ENCODE data around the gene TBC1D5.
"Not testable (repeated sequence)": the region's sequence is repeated elsewhere in the genome, so short reads cannot be mapped to it uniquely, and the experiment has no call there.

Gene TBC1D5

GRCh38 chr3:17733215-17733614 lies 9.2 kb downstream of the TBC1D5 start:
- Histone ChIP-seq H3K9ac (ENCODE audit: low read length) (no peak overlapping the region), H3K36me3 (ENCODE audit: control insufficient read depth, insufficient read depth, low read length) (no peaks in the 10 kb centered on the region), H3K9me3 (ENCODE audit: control insufficient read depth, low read length) (no peaks in the 10 kb centered on the region), H3K4me1 (ENCODE audit: control insufficient read depth, insufficient read depth, low read length) (peaks cover 3% of the 10 kb centered on the region), H3K27me3 (ENCODE audit: control insufficient read depth, insufficient read depth, low read length) (no peaks in the 10 kb centered on the region), H3K4me3 (ENCODE audit: low read length) (no peak overlapping the region)

- H3K27me3 ChIP-seq (ENCODE audit: control insufficient read depth, insufficient read depth, low read length) = no peaks in the 10 kb centered on the region
- H3K4me1 ChIP-seq (ENCODE audit: control insufficient read depth, insufficient read depth, low read length) = peaks cover 3% of the 10 kb centered on the region
- H3K4me3 ChIP-seq (ENCODE audit: low read length) = no peak overlapping the region
- no peaks in the 10 kb centered on the region for H3K36me3 ChIP-seq (ENCODE audit: control insufficient read depth, insufficient read depth, low read length)
- no peaks in the 10 kb centered on the region for H3K9me3 ChIP-seq (ENCODE audit: control insufficient read depth, low read length)
- no peak overlapping the region for H3K9ac ChIP-seq (ENCODE audit: low read length)
Observed at GRCh38 chr3:17730318-17730967, 12.0 kb downstream of the TBC1D5 start.

GRCh38 chr3:17726313-17726712 lies 16.1 kb downstream of the TBC1D5 start:
- Histone ChIP-seq H3K4me3 (ENCODE audit: low read length) (no peak overlapping the region), H3K27me3 (ENCODE audit: control insufficient read depth, insufficient read depth, low read length) (no peaks in the 10 kb centered on the region), H3K4me1 (ENCODE audit: control insufficient read depth, insufficient read depth, low read length) (peaks cover 3% of the 10 kb centered on the region), H3K36me3 (ENCODE audit: control insufficient read depth, insufficient read depth, low read length) (no peaks in the 10 kb centered on the region), H3K9me3 (ENCODE audit: control insufficient read depth, low read length) (no peaks in the 10 kb centered on the region), H3K9ac (ENCODE audit: low read length) (no peak overlapping the region)

- H3K27me3 ChIP-seq (ENCODE audit: control insufficient read depth, insufficient read depth, low read length); H3K4me3 ChIP-seq (ENCODE audit: low read length); H3K36me3 ChIP-seq (ENCODE audit: control insufficient read depth, insufficient read depth, low read length); H3K9me3 ChIP-seq (ENCODE audit: control insufficient read depth, low read length); H3K9ac ChIP-seq (ENCODE audit: low read length); H3K4me1 ChIP-seq (ENCODE audit: control insufficient read depth, insufficient read depth, low read length): not testable (repeated sequence)
Observed at GRCh38 chr3:17725844-17726243, 16.6 kb downstream of the TBC1D5 start.

GRCh38 chr3:17724948-17725347 lies 17.5 kb downstream of the TBC1D5 start:
- Histone ChIP-seq H3K4me1 (ENCODE audit: control insufficient read depth, insufficient read depth, low read length) (no peaks in the 10 kb centered on the region), H3K4me3 (ENCODE audit: low read length) (no peak overlapping the region), H3K9me3 (ENCODE audit: control insufficient read depth, low read length) (no peaks in the 10 kb centered on the region), H3K27me3 (ENCODE audit: control insufficient read depth, insufficient read depth, low read length) (no peaks in the 10 kb centered on the region), H3K36me3 (ENCODE audit: control insufficient read depth, insufficient read depth, low read length) (no peaks in the 10 kb centered on the region), H3K9ac (ENCODE audit: low read length) (no peak overlapping the region)

GRCh38 chr3:17724122-17724521 lies 18.3 kb downstream of the TBC1D5 start:
- Histone ChIP-seq H3K4me3 (ENCODE audit: low read length) (no peak overlapping the region), H3K9me3 (ENCODE audit: control insufficient read depth, low read length) (no peaks in the 10 kb centered on the region), H3K9ac (ENCODE audit: low read length) (no peak overlapping the region), H3K4me1 (ENCODE audit: control insufficient read depth, insufficient read depth, low read length) (no peaks in the 10 kb centered on the region), H3K27me3 (ENCODE audit: control insufficient read depth, insufficient read depth, low read length) (no peaks in the 10 kb centered on the region), H3K36me3 (ENCODE audit: control insufficient read depth, insufficient read depth, low read length) (no peaks in the 10 kb centered on the region)

GRCh38 chr3:17717411-17717810 lies 25.0 kb downstream of the TBC1D5 start:
- Histone ChIP-seq H3K9me3 (ENCODE audit: control insufficient read depth, low read length) (no peaks in the 10 kb centered on the region), H3K9ac (ENCODE audit: low read length) (no peak overlapping the region), H3K4me3 (ENCODE audit: low read length) (no peak overlapping the region), H3K27me3 (ENCODE audit: control insufficient read depth, insufficient read depth, low read length) (no peaks in the 10 kb centered on the region), H3K36me3 (ENCODE audit: control insufficient read depth, insufficient read depth, low read length) (no peaks in the 10 kb centered on the region), H3K4me1 (ENCODE audit: control insufficient read depth, insufficient read depth, low read length) (no peaks in the 10 kb centered on the region)

GRCh38 chr3:17714473-17714872 lies 28.0 kb downstream of the TBC1D5 start:
- H3K4me1 ChIP-seq (ENCODE audit: control insufficient read depth, insufficient read depth, low read length) = no peaks in the 10 kb centered on the region
- no peak overlapping the region for H3K4me3 ChIP-seq (ENCODE audit: low read length)
- no peaks in the 10 kb centered on the region for H3K9me3 ChIP-seq (ENCODE audit: control insufficient read depth, low read length)

GRCh38 chr3:17709236-17709810 lies 33.1 kb downstream of the TBC1D5 start:
- Histone ChIP-seq H3K4me1 (ENCODE audit: control insufficient read depth, insufficient read depth, low read length) (no peaks in the 10 kb centered on the region), H3K36me3 (ENCODE audit: control insufficient read depth, insufficient read depth, low read length) (no peaks in the 10 kb centered on the region), H3K4me3 (ENCODE audit: low read length) (no peak overlapping the region), H3K9ac (ENCODE audit: low read length) (no peak overlapping the region), H3K9me3 (ENCODE audit: control insufficient read depth, low read length) (no peaks in the 10 kb centered on the region), H3K27me3 (ENCODE audit: control insufficient read depth, insufficient read depth, low read length) (no peaks in the 10 kb centered on the region)

More at GRCh38 chr3:17714473-17714872, 28.0 kb downstream of the TBC1D5 start:
- Histone ChIP-seq H3K9ac (ENCODE audit: low read length) (no peak overlapping the region), H3K27me3 (ENCODE audit: control insufficient read depth, insufficient read depth, low read length) (no peaks in the 10 kb centered on the region), H3K36me3 (ENCODE audit: control insufficient read depth, insufficient read depth, low read length) (no peaks in the 10 kb centered on the region)

- no peak overlapping the region for H3K9ac ChIP-seq (ENCODE audit: low read length)
- no peaks in the 10 kb centered on the region for H3K27me3 ChIP-seq (ENCODE audit: control insufficient read depth, insufficient read depth, low read length)
- no peaks in the 10 kb centered on the region for H3K4me1 ChIP-seq (ENCODE audit: control insufficient read depth, insufficient read depth, low read length)
- no peaks in the 10 kb centered on the region for H3K36me3 ChIP-seq (ENCODE audit: control insufficient read depth, insufficient read depth, low read length)
- no peak overlapping the region for H3K4me3 ChIP-seq (ENCODE audit: low read length)
- no peaks in the 10 kb centered on the region for H3K9me3 ChIP-seq (ENCODE audit: control insufficient read depth, low read length)
Observed at GRCh38 chr3:17707813-17708543, 34.5 kb downstream of the TBC1D5 start.

- H3K36me3 ChIP-seq (ENCODE audit: control insufficient read depth, insufficient read depth, low read length) = not testable (repeated sequence)
Observed at GRCh38 chr3:17705991-17706390, 36.4 kb downstream of the TBC1D5 start.

GRCh38 chr3:17699815-17700214 lies 42.6 kb downstream of the TBC1D5 start:
- H3K27me3 ChIP-seq (ENCODE audit: control insufficient read depth, insufficient read depth, low read length); H3K4me3 ChIP-seq (ENCODE audit: low read length); H3K9ac ChIP-seq (ENCODE audit: low read length); H3K36me3 ChIP-seq (ENCODE audit: control insufficient read depth, insufficient read depth, low read length); H3K4me1 ChIP-seq (ENCODE audit: control insufficient read depth, insufficient read depth, low read length); H3K9me3 ChIP-seq (ENCODE audit: control insufficient read depth, low read length): not testable (repeated sequence)

More at GRCh38 chr3:17705991-17706390, 36.4 kb downstream of the TBC1D5 start:
- H3K9ac ChIP-seq (ENCODE audit: low read length); H3K4me1 ChIP-seq (ENCODE audit: control insufficient read depth, insufficient read depth, low read length); H3K9me3 ChIP-seq (ENCODE audit: control insufficient read depth, low read length); H3K27me3 ChIP-seq (ENCODE audit: control insufficient read depth, insufficient read depth, low read length); H3K4me3 ChIP-seq (ENCODE audit: low read length): not testable (repeated sequence)
